A549 (cell line): ENCODE results near the gene SLC1A1. TPM values are rescaled to one million over a fixed set of nuclear protein-coding genes. Genes with fewer than 3 reads are reported as not detected.

Experiments used
- ATAC-seq, 2 experiments: fragments of 200-7000 bp in 1 of 2; fragments of >200 bp in 1 of 2; cut with Nextera tagmentation in 1 of 2; cut with Tn5 transposase in 1 of 2; 3 replicates each; pipeline versions ENCODE4 v1.8.0 to v1.9.1; 2018 to 2020; ENCODE audit warnings: mild to moderate bottlenecking in 1 of 2, moderate library complexity in 1 of 2
- CTCF ChIA-PET: fragments of 300-600 bp; sonication (Branson Sonifier 250); formaldehyde crosslinking; extraction: SDS; loops from one replicate; lab custom pipeline; 2021; ENCODE audit warnings: antibody characterized with exemption, inconsistent platforms; lab: Yijun Ruan, JAX
- POLR2A ChIA-PET: fragments of 350-600 bp; formaldehyde crosslinking; extraction: SDS; loops from one replicate; lab custom pipeline; 2021; ENCODE audit warnings: antibody characterized with exemption, inconsistent platforms; lab: Yijun Ruan, JAX
- DNase-seq, 2 experiments: peaks; one replicate each; pipeline versions ENCODE4 v3.0.0 to v3.0.0-alpha.2; 2011 to 2016; ENCODE audit warnings: low read depth in 1 of 2, low spot score in 1 of 2
- FAIRE-seq: peaks from 2 replicates; lab custom pipeline; 2011; peaks lifted over from hg19 to GRCh38; lab: Jason Lieb, UNC
- H3K27ac ChIP-seq, 2 experiments: fragments of >200 bp; sonication (Bioruptor Twin); formaldehyde crosslinking; 3 replicates each; pipeline ENCODE4 v1.5.1; 2016 to 2017
- H3K4me1 ChIP-seq: fragments of >200 bp; sonication (Bioruptor Twin); formaldehyde crosslinking; 3 replicates; pipeline ENCODE4 v1.6.1; 2016
- H3K4me2 ChIP-seq: fragments of >200 bp; sonication (Bioruptor Twin); formaldehyde crosslinking; 3 replicates; pipeline ENCODE4 v1.6.1; 2016
- H3K4me3 ChIP-seq: fragments of >200 bp; sonication (Bioruptor Twin); formaldehyde crosslinking; 3 replicates; pipeline ENCODE4 v1.5.1; 2016
- H3K9me3 ChIP-seq: fragments of >200 bp; sonication (Bioruptor Twin); formaldehyde crosslinking; 3 replicates; pipeline ENCODE4 v1.6.1; 2016
- CBX2 ChIP-seq: fragments of 200-600 bp; sonication (generic); IDR thresholded peaks from 2 replicates; pipeline ENCODE4 v1.6.1; 2016; ENCODE audit warnings: low read depth, mild to moderate bottlenecking, borderline replicate concordance
- CHD4 ChIP-seq: fragments of 200-600 bp; sonication (generic); IDR thresholded peaks from 2 replicates; pipeline ENCODE4 v1.6.1; 2016; ENCODE audit warnings: antibody characterized with exemption, mild to moderate bottlenecking, borderline replicate concordance
- FOSL2 ChIP-seq, 2 experiments: fragments of 450-650 bp in 1 of 2; fragments of >200 bp in 1 of 2; sonication (Bioruptor Twin) in 1 of 2; formaldehyde crosslinking; IDR thresholded peaks; 2 replicates each; pipeline versions ENCODE4 v1.5.0 to v1.6.1; 2016 to 2020; ENCODE audit warnings: mild to moderate bottlenecking in 1 of 2, moderate library complexity in 1 of 2
- GATA3 ChIP-seq: IDR thresholded peaks from 2 replicates; pipeline ENCODE4 v1.6.1; 2012; ENCODE audit warnings: borderline replicate concordance
- HES2 ChIP-seq: fragments of >200 bp; sonication (Bioruptor Twin); formaldehyde crosslinking; IDR thresholded peaks from 2 replicates; pipeline ENCODE4 v1.6.1; 2016
- HEYL ChIP-seq: fragments of 250-450 bp; sonication (Bioruptor Pico); IDR thresholded peaks from 2 replicates; pipeline ENCODE4 v1.8.0; 2021; ENCODE audit warnings: mild to moderate bottlenecking, moderate library complexity
- HOXA7 ChIP-seq: fragments of 250-450 bp; sonication (Bioruptor Pico); IDR thresholded peaks from 2 replicates; pipeline ENCODE4 v1.5.0; 2020; ENCODE audit warnings: mild to moderate bottlenecking, moderate library complexity
- JUN ChIP-seq, 2 experiments: fragments of >200 bp; sonication (Bioruptor Twin); formaldehyde crosslinking; IDR thresholded peaks; 2 replicates in 1 of 2; 3 replicates in 1 of 2; pipeline ENCODE4 v1.6.1; 2016 to 2017
- NPAS2 ChIP-seq: fragments of 250-450 bp; sonication (Bioruptor Pico); IDR thresholded peaks from 2 replicates; pipeline ENCODE4 v1.8.0; 2022; ENCODE audit warnings: mild to moderate bottlenecking, moderate library complexity, borderline replicate concordance
- NR3C1 ChIP-seq: fragments of >200 bp; sonication (Bioruptor Twin); formaldehyde crosslinking; IDR thresholded peaks from 3 replicates; pipeline ENCODE4 v1.6.1; 2017
- REST ChIP-seq: fragments of 200-600 bp; sonication (generic); IDR thresholded peaks from 2 replicates; pipeline ENCODE4 v1.6.1; 2016; ENCODE audit warnings: antibody characterized with exemption, mild to moderate bottlenecking, moderate library complexity
- SMC3 ChIP-seq: fragments of >200 bp; sonication (Bioruptor Twin); formaldehyde crosslinking; IDR thresholded peaks from 3 replicates; pipeline ENCODE4 v1.6.1; 2018; ENCODE audit warnings: inconsistent platforms
- TFCP2L1 ChIP-seq: fragments of 250-450 bp; sonication (Bioruptor Pico); IDR thresholded peaks from 2 replicates; pipeline ENCODE4 v1.5.0; 2021; ENCODE audit warnings: mild to moderate bottlenecking
- TP53 ChIP-seq: fragments of 250-450 bp; sonication (Bioruptor Pico); IDR thresholded peaks from 2 replicates; pipeline ENCODE4 v1.5.0; 2021; ENCODE audit warnings: mild to moderate bottlenecking, moderate library complexity
- ZFP36 ChIP-seq: fragments of 450-650 bp; IDR thresholded peaks from 2 replicates; pipeline ENCODE4 v1.6.1; 2014; ENCODE audit warnings: borderline replicate concordance; ENCODE audit not compliant: partially characterized antibody
- ZSCAN20 ChIP-seq: fragments of 250-450 bp; sonication (Bioruptor Pico); IDR thresholded peaks from 2 replicates; pipeline ENCODE4 v1.8.0; 2022; ENCODE audit warnings: mild to moderate bottlenecking, moderate library complexity
- WGBS: methylation state at CpG from one replicate; pipeline ENCODE4 v1.1.6; 2017; ENCODE audit errors: missing lambda C conversion rate; 5-methylcytosine and 5-hydroxymethylcytosine counted together
- polyA plus RNA-seq, 4 experiments: library from polyadenylated mRNA; depleted of rRNA in 3 of 4; stranded (reverse); fragments of >200 nt; fragmentation: RNase III in 1 of 4; extraction: RNeasy Plus Mini Kit Qiagen cat#74134 plus additional on column Dnase treatment in 1 of 4; gene quantifications; 2 replicates in 3 of 4; 3 replicates in 1 of 4; pipeline ENCODE4 v1.2.3, GENCODE V29; 2011 to 2017
- TF ChIP-seq, protein P1 (sequence below): fragments of 250-450 bp; sonication (Bioruptor Pico); IDR thresholded peaks from 2 replicates; pipeline ENCODE4 v1.5.0; 2020; ENCODE audit warnings: low read depth, mild to moderate bottlenecking, moderate library complexity

The SLC1A1 gene
- polyA plus RNA-seq, 2 of the 4 experiments (the other 2 are of a cell fraction), result 0.66 to 1.3 TPM

- ATAC-seq, result no peak
- CTCF ChIA-PET, result interaction anchor here (0.6 kb wide), 1 partner anchor 177 kb away, joined by 4 read pairs; no protein-coding TSS in a partner anchor
- Histone ChIP-seq H3K4me3 (no peak overlapping the region), H3K4me2 (no peak overlapping the region), H3K9me3 (no peaks in the 10 kb centered on the region), H3K4me1 (no peaks in the 10 kb centered on the region), H3K27ac (no peak overlapping the region)
- POLR2A ChIA-PET, result no interaction called here
- DNase-seq, result no peak
- WGBS, result 68% methylated on average over 12 of the region's 12 CpGs
- no peak for FAIRE-seq
- TF ChIP-seq HES2 (no peak), HOXA7 (CRISPR knock-in tag) (no peak), FOSL2 (IDR thresholded peaks at IDR 0.05) (no peak), FOSL2 (CRISPR knock-in tag; IDR thresholded peaks at IDR 0.05) (no peak), TP53 (CRISPR knock-in tag) (no peak), NPAS2 (CRISPR knock-in tag) (no peak), CHD4 (no peak)
- TF ChIP-seq, all 56 proteins: peak for 0
Measured at GRCh38 chr9:4583001-4583400, 92.7 kb downstream of the SLC1A1 start.

DNA sequence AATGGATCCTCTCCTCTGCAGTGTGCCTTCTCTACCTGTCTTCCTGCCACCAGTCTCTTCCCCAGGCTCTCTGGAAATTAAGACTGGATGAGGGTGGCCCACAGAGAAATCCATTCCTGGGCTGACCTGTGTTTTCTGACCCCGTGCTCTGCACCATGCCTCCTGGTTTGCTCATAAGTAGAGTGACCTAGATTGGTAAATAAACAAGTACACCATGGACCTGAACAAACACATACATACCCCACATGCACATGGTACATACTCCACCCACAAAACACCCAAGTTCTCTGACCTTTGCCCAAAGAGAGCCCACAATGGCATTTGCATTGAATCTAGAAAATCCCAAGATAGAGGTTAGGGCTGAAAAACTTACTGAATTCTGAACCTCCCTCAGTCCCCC, 94.4 kb downstream of the SLC1A1 start:
- ChIA-PET POLR2A (no interaction called here), CTCF (no interaction called here)
- FAIRE-seq (no peak), ATAC-seq (no peak), DNase-seq (no peak)
- Histone ChIP-seq H3K27ac (no peak overlapping the region), H3K9me3 (no peaks in the 10 kb centered on the region), H3K4me2 (no peak overlapping the region), H3K4me3 (no peak overlapping the region), H3K4me1 (no peaks in the 10 kb centered on the region)
- TF ChIP-seq ZFP36 (no peak), JUN (IDR thresholded peaks at IDR 0.05) (no peak), ZSCAN20 (CRISPR knock-in tag) (no peak)
- TF ChIP-seq, protein P1, sequence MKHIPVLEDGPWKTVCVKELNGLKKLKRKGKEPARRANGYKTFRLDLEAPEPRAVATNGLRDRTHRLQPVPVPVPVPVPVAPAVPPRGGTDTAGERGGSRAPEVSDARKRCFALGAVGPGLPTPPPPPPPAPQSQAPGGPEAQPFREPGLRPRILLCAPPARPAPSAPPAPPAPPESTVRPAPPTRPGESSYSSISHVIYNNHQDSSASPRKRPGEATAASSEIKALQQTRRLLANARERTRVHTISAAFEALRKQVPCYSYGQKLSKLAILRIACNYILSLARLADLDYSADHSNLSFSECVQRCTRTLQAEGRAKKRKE (CRISPR knock-in tag), result no peak
- 70% methylated on average over 1 of the region's 1 CpG for WGBS

- H3K4me2 ChIP-seq, result no peak overlapping the region
- no peak overlapping the region for H3K27ac ChIP-seq
- no peaks in the 10 kb centered on the region for H3K9me3 ChIP-seq
- H3K4me3 ChIP-seq, result no peak overlapping the region
- H3K4me1 ChIP-seq, result no peaks in the 10 kb centered on the region
- ChIA-PET CTCF (no interaction called here), POLR2A (no interaction called here)
- ATAC-seq, result no peak
- 78% methylated on average over 5 of the region's 5 CpGs for WGBS
- DNase-seq, result no peak
- no peak for FAIRE-seq
- TF ChIP-seq TFCP2L1 (CRISPR knock-in tag), result no peak
- TF ChIP-seq REST, result peak; percentile 54
Measured at GRCh38 chr9:4585135-4585534, 94.9 kb downstream of the SLC1A1 start.

DNA sequence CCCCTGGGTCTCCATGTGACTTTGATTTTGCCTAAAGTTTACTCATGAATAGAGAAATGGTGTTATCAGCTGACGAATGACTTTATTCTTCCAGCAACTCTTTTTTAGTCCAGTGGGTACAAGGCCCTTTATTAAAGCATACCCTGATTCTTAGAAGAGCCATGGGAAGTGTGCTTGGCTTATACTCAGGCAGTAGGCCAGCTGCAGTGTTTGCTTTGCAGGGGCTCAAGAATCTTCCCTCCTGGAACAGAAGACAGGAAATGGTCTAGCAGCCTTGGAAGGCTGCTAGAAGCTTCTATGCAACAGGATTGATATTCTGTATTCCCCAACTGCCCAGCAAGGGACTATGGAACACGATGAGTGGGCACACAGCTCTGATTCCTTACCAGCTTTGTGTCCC, 98.5 kb downstream of the SLC1A1 start:
- no peak overlapping the region for H3K27ac ChIP-seq
- ChIA-PET POLR2A (interaction anchor here (0.6 kb wide), 3 partner anchors 12 to 55 kb away, joined by 3 to 5 read pairs (median 4); no protein-coding TSS in a partner anchor), CTCF (interaction anchor here (1.2 to 1.3 kb wide), 2 partner anchors 16 to 127 kb away, joined by 3 to 4 read pairs; no protein-coding TSS in a partner anchor)
- 67% methylated on average over 2 of the region's 2 CpGs for WGBS
- no peak overlapping the region for H3K4me3 ChIP-seq
- H3K4me1 ChIP-seq, result no peaks in the 10 kb centered on the region
- no peaks in the 10 kb centered on the region for H3K9me3 ChIP-seq
- no peak for TF ChIP-seq ZFP36
- TF ChIP-seq GATA3, result no peak
- TF ChIP-seq NR3C1, result no peak
- no peak for TF ChIP-seq NPAS2 (CRISPR knock-in tag)
- TF ChIP-seq HEYL (CRISPR knock-in tag), result no peak
- no peak for TF ChIP-seq CBX2
- no peak for TF ChIP-seq SMC3
- no peak for FAIRE-seq
- no peak overlapping the region for H3K4me2 ChIP-seq
- DNase-seq, result no peak
- no peak for ATAC-seq
